SK-N-MC (cell line): ENCODE results near the gene PDLIM4.

Experiments
- EZH2 ChIP-seq: fragments of 200-600 bp; sonication (generic); IDR thresholded peaks from one replicate; pipeline ENCODE4 v1.6.1; 2017; ENCODE audit warnings: antibody characterized with exemption
- POLR2AphosphoS5 ChIP-seq: IDR thresholded peaks from 2 replicates; pipeline ENCODE4 v1.6.1; 2012; ENCODE audit warnings: mild to moderate bottlenecking, low read depth, low read length, borderline replicate concordance

DNA sequence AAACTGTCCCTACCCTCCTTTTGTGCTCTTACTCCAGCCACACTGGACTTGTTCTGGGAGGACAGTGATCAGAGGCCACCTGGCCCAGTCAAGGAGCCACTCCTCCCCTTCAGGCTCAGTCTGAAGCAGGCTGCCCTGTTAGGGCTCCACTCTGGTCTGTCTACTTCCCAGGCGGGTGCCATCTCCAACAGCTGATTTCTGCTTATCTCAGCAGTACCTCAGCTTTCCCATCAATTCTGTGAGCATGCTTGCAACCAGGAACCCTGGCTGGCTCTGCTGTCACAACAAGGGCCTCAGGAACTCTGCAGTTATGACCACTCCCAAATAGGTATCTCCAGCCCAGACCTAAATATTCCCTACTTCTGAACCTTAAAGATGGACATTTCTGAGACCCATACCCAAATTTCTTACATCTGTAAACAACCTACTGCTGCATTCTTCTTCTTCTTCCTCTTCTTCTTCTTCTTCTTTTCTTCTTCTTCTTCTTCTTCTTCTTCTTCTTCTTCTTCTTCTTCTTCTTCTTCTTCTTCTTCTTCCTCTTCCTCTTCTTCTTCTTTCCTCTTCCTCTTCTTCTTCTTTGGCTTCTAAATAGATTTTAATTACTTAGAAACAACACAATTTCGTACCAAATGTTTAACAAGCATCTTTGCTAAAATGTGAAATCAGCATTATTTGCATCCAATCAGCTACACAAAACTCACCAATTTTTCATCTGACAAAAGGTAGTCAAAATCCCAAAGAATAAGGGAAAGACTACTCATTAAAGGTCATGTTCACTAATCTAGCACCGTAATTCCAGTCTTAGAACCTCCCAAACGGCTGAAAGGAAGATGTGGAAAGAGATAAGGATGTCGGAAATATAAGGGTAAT is 23.1 kb downstream of the PDLIM4 start:
- TF ChIP-seq POLR2AphosphoS5: no peak
- TF ChIP-seq EZH2: no peak
